HEK293T (cell line): Measurements from ENCODE around the gene CDK13.

ENCODE experiments used
- CTBP1 ChIP-seq: fragments of 450-650 bp; IDR thresholded peaks from 2 replicates; pipeline ENCODE4 v1.6.1; 2016; ENCODE audit warnings: borderline replicate concordance
- HDGF ChIP-seq: fragments of 450-650 bp; IDR thresholded peaks from 2 replicates; pipeline ENCODE4 v1.6.1; 2017; ENCODE audit warnings: antibody characterized with exemption, borderline replicate concordance

- TF ChIP-seq CTBP1 = no peak
- TF ChIP-seq HDGF = no peak
Measured at GRCh38 chr7:39927018-39927417, 23.0 kb upstream of the CDK13 start.
